Measurements from ENCODE around the gene DOP1B.

The DOP1B gene

DNA sequence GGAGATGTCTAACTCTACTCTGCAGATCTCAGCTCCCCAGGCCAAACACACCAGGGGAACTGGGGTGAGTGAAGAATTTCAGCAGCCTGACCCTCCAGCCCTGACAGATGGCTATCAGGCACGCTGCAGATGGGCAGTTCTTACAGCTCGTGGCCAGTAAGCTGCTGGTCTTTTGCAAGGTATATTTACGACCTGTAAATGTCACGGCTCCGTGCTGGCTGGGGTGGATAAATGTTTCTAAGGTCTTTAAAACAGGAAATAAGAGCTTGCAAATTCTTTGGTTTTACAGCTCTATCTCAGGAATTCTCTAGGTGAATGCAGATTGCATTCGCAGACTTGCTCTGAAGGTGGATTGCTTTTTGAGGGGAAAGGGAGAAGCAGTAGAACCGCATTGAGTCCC lies 10.1 kb downstream of the DOP1B start:
- H3K4me3 ChIP-seq (ENCODE audit: low read length), result no peak overlapping the region
- H3K4me1 ChIP-seq (ENCODE audit: control insufficient read depth, insufficient read depth, low read length), result no peaks in the 10 kb centered on the region
- H3K36me3 ChIP-seq (ENCODE audit: control insufficient read depth, insufficient read depth, low read length), result peaks cover 6% of the 10 kb centered on the region
- no peak overlapping the region for H3K27ac ChIP-seq (ENCODE audit: low read depth, low read length)
- no peaks in the 10 kb centered on the region for H3K27me3 ChIP-seq (ENCODE audit: control insufficient read depth, insufficient read depth, low read length)
- H3K9ac ChIP-seq (ENCODE audit: low read length), result no peak overlapping the region

- Histone ChIP-seq H3K4me1 (ENCODE audit: control insufficient read depth, insufficient read depth, low read length) (no peaks in the 10 kb centered on the region), H3K4me3 (ENCODE audit: low read length) (no peak overlapping the region), H3K27ac (ENCODE audit: low read depth, low read length) (no peak overlapping the region), H3K9ac (ENCODE audit: low read length) (no peak overlapping the region), H3K36me3 (ENCODE audit: control insufficient read depth, insufficient read depth, low read length) (peaks cover 6% of the 10 kb centered on the region), H3K27me3 (ENCODE audit: control insufficient read depth, insufficient read depth, low read length) (no peaks in the 10 kb centered on the region)
These were observed 10.9 kb downstream of the DOP1B start for GRCh38 chr21:36167541-36167940.

DNA sequence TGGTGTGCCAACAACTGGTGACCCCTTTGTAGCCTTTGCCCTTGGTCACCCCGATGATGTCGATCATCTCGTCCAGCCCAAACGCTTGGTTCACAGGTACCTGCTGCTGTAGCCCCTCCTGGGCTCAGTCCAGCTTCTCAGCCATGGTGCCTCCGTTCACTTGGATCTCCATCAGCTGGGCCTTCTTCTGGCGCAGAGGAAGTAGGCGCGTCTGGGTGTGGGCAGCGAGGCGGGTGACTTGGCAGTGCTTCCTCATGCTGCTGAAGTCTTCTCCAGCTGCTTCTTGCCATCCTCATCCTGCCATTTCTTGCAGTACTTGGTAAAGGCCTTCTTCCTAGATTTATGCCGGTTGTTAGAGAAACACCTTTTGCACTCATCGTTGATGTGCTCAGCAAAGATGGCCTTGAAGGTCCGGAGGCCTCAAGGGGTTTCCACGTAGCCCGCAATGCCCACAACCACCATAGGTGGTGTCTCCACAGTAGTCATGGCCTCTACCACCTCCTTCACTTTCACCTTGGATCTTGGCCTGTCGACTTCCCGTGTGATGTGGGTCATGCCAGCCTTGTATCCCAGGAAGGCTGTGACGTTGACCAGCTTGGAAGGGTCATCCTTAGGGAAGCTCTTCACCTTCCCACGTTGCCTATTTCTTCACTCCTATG lies 13.0 kb downstream of the DOP1B start:
- no peaks in the 10 kb centered on the region for H3K27me3 ChIP-seq (ENCODE audit: control insufficient read depth, insufficient read depth, low read length)
- no peaks in the 10 kb centered on the region for H3K4me1 ChIP-seq (ENCODE audit: control insufficient read depth, insufficient read depth, low read length)
- H3K4me3 ChIP-seq (ENCODE audit: low read length), result no peak overlapping the region
- H3K36me3 ChIP-seq (ENCODE audit: control insufficient read depth, insufficient read depth, low read length), result peaks cover 6% of the 10 kb centered on the region
- H3K27ac ChIP-seq (ENCODE audit: low read depth, low read length), result no peak overlapping the region
- H3K9ac ChIP-seq (ENCODE audit: low read length), result no peak overlapping the region

GRCh38 chr21:36170823-36171222 lies 14.2 kb downstream of the DOP1B start:
- Histone ChIP-seq H3K4me1 (ENCODE audit: control insufficient read depth, insufficient read depth, low read length) (no peaks in the 10 kb centered on the region), H3K36me3 (ENCODE audit: control insufficient read depth, insufficient read depth, low read length) (peaks cover 6% of the 10 kb centered on the region), H3K27me3 (ENCODE audit: control insufficient read depth, insufficient read depth, low read length) (no peaks in the 10 kb centered on the region), H3K4me3 (ENCODE audit: low read length) (no peak overlapping the region), H3K9ac (ENCODE audit: low read length) (no peak overlapping the region), H3K27ac (ENCODE audit: low read depth, low read length) (no peak overlapping the region)

- Histone ChIP-seq H3K27ac (ENCODE audit: low read depth, low read length) (no peak overlapping the region), H3K4me3 (ENCODE audit: low read length) (no peak overlapping the region), H3K4me1 (ENCODE audit: control insufficient read depth, insufficient read depth, low read length) (no peaks in the 10 kb centered on the region), H3K9ac (ENCODE audit: low read length) (no peak overlapping the region), H3K36me3 (ENCODE audit: control insufficient read depth, insufficient read depth, low read length) (peaks cover 6% of the 10 kb centered on the region), H3K27me3 (ENCODE audit: control insufficient read depth, insufficient read depth, low read length) (no peaks in the 10 kb centered on the region)
These were observed 14.7 kb downstream of the DOP1B start for GRCh38 chr21:36171336-36171735.

DNA sequence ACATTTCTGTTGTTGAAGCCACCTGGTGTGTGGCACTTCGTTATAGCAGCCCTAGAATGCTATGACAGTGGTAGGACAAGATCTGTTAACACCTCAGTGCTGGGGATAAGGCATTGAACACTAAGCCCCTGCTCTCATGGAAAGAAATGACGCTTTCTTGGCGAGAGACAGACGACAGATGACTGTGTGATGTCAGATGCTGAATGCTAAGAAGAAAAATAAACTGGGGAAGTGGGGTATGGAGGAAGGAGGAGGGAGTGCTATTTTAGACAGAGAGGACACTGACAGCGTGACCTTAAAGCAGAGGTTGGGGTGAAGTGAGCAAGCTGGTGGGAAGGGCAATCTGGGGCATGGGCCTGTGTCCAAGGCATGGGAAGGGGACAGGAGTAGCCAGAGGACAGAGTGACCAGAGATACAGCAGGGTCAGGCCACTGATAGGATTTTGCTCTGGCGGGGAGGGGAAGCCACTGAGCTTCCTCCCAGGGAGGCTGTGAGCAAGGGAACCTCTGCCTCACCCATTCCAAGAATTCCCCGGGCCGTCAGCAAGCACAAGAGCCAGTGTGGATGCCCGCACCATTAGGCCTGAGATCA lies 15.2 kb downstream of the DOP1B start:
- H3K36me3 ChIP-seq (ENCODE audit: control insufficient read depth, insufficient read depth, low read length), result peaks cover 6% of the 10 kb centered on the region
- no peak overlapping the region for H3K9ac ChIP-seq (ENCODE audit: low read length)
- no peak overlapping the region for H3K27ac ChIP-seq (ENCODE audit: low read depth, low read length)
- no peak overlapping the region for H3K4me3 ChIP-seq (ENCODE audit: low read length)
- H3K27me3 ChIP-seq (ENCODE audit: control insufficient read depth, insufficient read depth, low read length), result no peaks in the 10 kb centered on the region
- H3K4me1 ChIP-seq (ENCODE audit: control insufficient read depth, insufficient read depth, low read length), result no peaks in the 10 kb centered on the region

DNA sequence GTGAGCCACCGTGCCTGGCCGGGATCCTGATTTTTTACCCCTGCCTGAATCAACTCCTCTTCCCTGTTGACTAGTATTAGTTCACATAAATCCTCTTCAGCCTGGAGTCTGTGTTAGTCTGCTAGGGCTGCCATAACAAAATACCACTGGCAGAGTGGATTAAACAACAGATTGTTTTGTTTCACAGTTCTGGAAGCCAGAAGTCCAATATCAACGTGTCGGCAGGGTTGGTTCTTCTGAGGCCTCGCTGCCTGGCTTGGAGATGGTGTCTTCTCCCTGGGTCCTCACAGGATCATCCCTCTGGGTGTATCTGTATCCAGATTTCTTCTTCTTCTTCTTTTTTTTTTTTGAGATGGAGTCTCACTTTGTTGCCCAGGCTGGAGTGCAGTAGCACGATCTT lies 18.2 kb downstream of the DOP1B start:
- Histone ChIP-seq H3K27ac (ENCODE audit: low read depth, low read length) (no peak overlapping the region), H3K27me3 (ENCODE audit: control insufficient read depth, insufficient read depth, low read length) (no peaks in the 10 kb centered on the region), H3K4me1 (ENCODE audit: control insufficient read depth, insufficient read depth, low read length) (no peaks in the 10 kb centered on the region), H3K4me3 (ENCODE audit: low read length) (no peak overlapping the region), H3K9ac (ENCODE audit: low read length) (no peak overlapping the region), H3K36me3 (ENCODE audit: control insufficient read depth, insufficient read depth, low read length) (no peaks in the 10 kb centered on the region)

- H3K9ac ChIP-seq (ENCODE audit: low read length), result no peak overlapping the region
- no peak overlapping the region for H3K4me3 ChIP-seq (ENCODE audit: low read length)
- H3K27me3 ChIP-seq (ENCODE audit: control insufficient read depth, insufficient read depth, low read length), result no peaks in the 10 kb centered on the region
- no peaks in the 10 kb centered on the region for H3K4me1 ChIP-seq (ENCODE audit: control insufficient read depth, insufficient read depth, low read length)
- no peak overlapping the region for H3K27ac ChIP-seq (ENCODE audit: low read depth, low read length)
- H3K36me3 ChIP-seq (ENCODE audit: control insufficient read depth, insufficient read depth, low read length), result no peaks in the 10 kb centered on the region
These were observed 19.3 kb downstream of the DOP1B start for GRCh38 chr21:36175771-36176565.

DNA sequence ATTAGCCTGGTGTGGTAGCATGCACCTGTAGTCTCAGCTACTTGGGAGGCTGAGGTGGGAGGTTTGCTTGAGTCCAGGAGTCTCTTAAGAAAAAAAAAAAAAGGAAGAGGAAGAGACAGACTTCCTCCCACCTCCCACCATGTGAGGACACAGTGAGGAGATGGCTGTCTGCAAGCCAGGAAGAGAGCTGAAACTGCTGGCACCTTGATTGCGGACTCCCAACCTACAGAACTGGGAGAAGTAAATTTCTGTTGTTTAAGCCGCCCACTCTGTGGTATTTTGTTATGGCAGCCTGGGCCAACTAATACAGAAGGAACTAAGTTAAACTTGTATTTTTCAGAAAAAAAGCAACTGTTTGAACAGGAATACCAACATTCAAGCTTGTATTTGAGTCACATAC lies 21.7 kb downstream of the DOP1B start:
- Histone ChIP-seq H3K9ac (ENCODE audit: low read length) (no peak overlapping the region), H3K4me1 (ENCODE audit: control insufficient read depth, insufficient read depth, low read length) (no peaks in the 10 kb centered on the region), H3K4me3 (ENCODE audit: low read length) (no peak overlapping the region), H3K36me3 (ENCODE audit: control insufficient read depth, insufficient read depth, low read length) (no peaks in the 10 kb centered on the region), H3K27me3 (ENCODE audit: control insufficient read depth, insufficient read depth, low read length) (no peaks in the 10 kb centered on the region), H3K27ac (ENCODE audit: low read depth, low read length) (no peak overlapping the region)

DNA sequence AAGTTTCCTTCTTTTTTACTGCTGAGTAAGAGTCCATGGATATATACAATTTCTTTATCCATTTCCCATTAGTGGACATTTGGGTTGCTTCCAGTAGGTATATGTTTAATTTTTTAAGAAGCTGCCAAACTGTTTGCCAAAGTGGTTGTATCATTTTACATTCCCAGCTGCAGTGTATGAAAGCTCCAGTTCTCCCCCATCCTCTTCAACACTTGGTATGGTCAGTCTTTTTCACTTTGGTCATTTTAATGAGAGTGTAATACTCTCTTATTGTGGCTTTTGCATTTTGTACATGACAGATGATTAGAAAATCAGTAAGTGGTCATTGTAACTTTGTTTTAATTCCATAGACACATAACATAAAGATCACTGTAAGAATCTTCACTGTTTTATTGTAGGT lies 22.5 kb downstream of the DOP1B start:
- Histone ChIP-seq H3K4me3 (ENCODE audit: low read length) (no peak overlapping the region), H3K9ac (ENCODE audit: low read length) (no peak overlapping the region), H3K27ac (ENCODE audit: low read depth, low read length) (no peak overlapping the region), H3K36me3 (ENCODE audit: control insufficient read depth, insufficient read depth, low read length) (no peaks in the 10 kb centered on the region), H3K27me3 (ENCODE audit: control insufficient read depth, insufficient read depth, low read length) (no peaks in the 10 kb centered on the region), H3K4me1 (ENCODE audit: control insufficient read depth, insufficient read depth, low read length) (no peaks in the 10 kb centered on the region)

- Histone ChIP-seq H3K9ac (ENCODE audit: low read length) (no peak overlapping the region), H3K27ac (ENCODE audit: low read depth, low read length) (no peak overlapping the region), H3K27me3 (ENCODE audit: control insufficient read depth, insufficient read depth, low read length) (no peaks in the 10 kb centered on the region)
These were observed 24.3 kb downstream of the DOP1B start for GRCh38 chr21:36180963-36181362.

GRCh38 chr21:36183144-36183795 lies 26.6 kb downstream of the DOP1B start:
- Histone ChIP-seq H3K36me3 (ENCODE audit: control insufficient read depth, insufficient read depth, low read length) (no peaks in the 10 kb centered on the region), H3K4me3 (ENCODE audit: low read length) (no peak overlapping the region), H3K27ac (ENCODE audit: low read depth, low read length) (no peak overlapping the region), H3K27me3 (ENCODE audit: control insufficient read depth, insufficient read depth, low read length) (no peaks in the 10 kb centered on the region), H3K4me1 (ENCODE audit: control insufficient read depth, insufficient read depth, low read length) (peaks cover 4% of the 10 kb centered on the region), H3K9ac (ENCODE audit: low read length) (no peak overlapping the region)

More at GRCh38 chr21:36180963-36181362, 24.3 kb downstream of the DOP1B start:
- H3K36me3 ChIP-seq (ENCODE audit: control insufficient read depth, insufficient read depth, low read length), result no peaks in the 10 kb centered on the region
- no peaks in the 10 kb centered on the region for H3K4me1 ChIP-seq (ENCODE audit: control insufficient read depth, insufficient read depth, low read length)
- no peak overlapping the region for H3K4me3 ChIP-seq (ENCODE audit: low read length)

Measured in rectal smooth muscle tissue (tissue), 1 donor.